CD4-positive, alpha-beta T cell (primary cell): Measurements from ENCODE around the gene SLC2A9. TPM values are rescaled to one million over a fixed set of nuclear protein-coding genes. Genes with fewer than 3 reads are reported as not detected.

Experiments
- ATAC-seq: fragments of 200-7000 bp; cut with Tn5 transposase; one replicate; pipeline ENCODE4 v1.10.0; 2022; ENCODE audit warnings: mild to moderate bottlenecking; ENCODE audit not compliant: poor library complexity
- CTCF ChIA-PET: fragments of 350-600 bp; sonication (Branson Sonifier 250); formaldehyde crosslinking; loops from one replicate; lab custom pipeline; 2021; ENCODE audit warnings: antibody characterized with exemption, inconsistent platforms; lab: Charles Lee
- POLR2A ChIA-PET: fragments of 350-600 bp; sonication (Branson Sonifier 250); formaldehyde crosslinking; loops from one replicate; lab custom pipeline; 2021; ENCODE audit warnings: antibody characterized with exemption, inconsistent platforms; lab: Charles Lee
- DNase-seq, 14 experiments: peaks; one replicate each; pipeline ENCODE4 v3.0.0-alpha.2; 2013 to 2020; ENCODE audit warnings: mixed read lengths in 2 of 14
- H3K27ac ChIP-seq, 2 donors: one replicate each; pipeline versions ENCODE4 v1.5.1 to v1.7.0; 2013; ENCODE audit warnings: low read length in 2 of 2, low read depth in 1 of 2, mild to moderate bottlenecking in 1 of 2
- H3K27me3 ChIP-seq, 2 experiments: 1 replicate in 1 of 2; 2 replicates in 1 of 2; pipeline versions ENCODE4 v1.6.1 to v1.7.0; 2013; ENCODE audit warnings: low read length in 2 of 2, control low read depth in 1 of 2, mild to moderate bottlenecking in 1 of 2, moderate library complexity in 1 of 2; ENCODE audit not compliant: insufficient read depth in 2 of 2, control insufficient read depth in 1 of 2
- H3K36me3 ChIP-seq: one replicate; pipeline ENCODE4 v1.6.1; 2013; ENCODE audit warnings: low read length, control low read depth; ENCODE audit not compliant: insufficient read depth
- H3K4me1 ChIP-seq: one replicate; pipeline ENCODE4 v1.6.1; 2013; ENCODE audit warnings: low read length, control low read depth; ENCODE audit not compliant: insufficient read depth
- H3K4me3 ChIP-seq: one replicate; pipeline ENCODE4 v1.5.1; 2013; ENCODE audit warnings: mild to moderate bottlenecking, low read length, moderate library complexity
- H3K9me3 ChIP-seq, 2 experiments: 1 replicate in 1 of 2; 2 replicates in 1 of 2; pipeline versions ENCODE4 v1.6.1 to v1.7.0; 2013; ENCODE audit warnings: low read length in 2 of 2, mild to moderate bottlenecking in 2 of 2, control low read depth in 1 of 2, moderate library complexity in 1 of 2; ENCODE audit not compliant: control insufficient read depth in 1 of 2, insufficient read depth in 1 of 2
- H3K27ac Mint-ChIP-seq: one replicate; pipeline ENCODE4 v1.8.0; 2020; ENCODE audit warnings: mixed read lengths
- H3K27me3 Mint-ChIP-seq: one replicate; pipeline ENCODE4 v1.8.0; 2021; ENCODE audit warnings: mixed read lengths
- H3K36me3 Mint-ChIP-seq: one replicate; pipeline ENCODE4 v1.8.0; 2021; ENCODE audit warnings: low read depth, mixed read lengths
- H3K4me1 Mint-ChIP-seq: one replicate; pipeline ENCODE4 v1.8.0; 2021; ENCODE audit warnings: low read depth, mixed read lengths
- H3K4me3 Mint-ChIP-seq: one replicate; pipeline ENCODE4 v1.8.0; 2020; ENCODE audit warnings: mild to moderate bottlenecking, mixed read lengths
- H3K9me3 Mint-ChIP-seq: one replicate; pipeline ENCODE4 v1.8.0; 2020; ENCODE audit warnings: mixed read lengths
- CTCF ChIP-seq: fragments of 200-600 bp; IDR thresholded peaks from one replicate; pipeline ENCODE4 v1.8.0; 2022; ENCODE audit warnings: antibody characterized with exemption, mild to moderate bottlenecking
- intact Hi-C, 2 experiments: fragments of 100-400 bp; cut with DNase I in 1 of 2; cut with micrococcal nuclease in 1 of 2; formaldehyde crosslinking; loops; one replicate each; pipeline versions ENCODE4 v1.15.1 to v1.9.0; 2023 to 2025; cut with DNase I, micrococcal nuclease
- total RNA-seq, 174 experiments: library from RNA in 2 of 174; stranded (reverse) in 2 of 174; gene quantifications; one replicate each; pipeline ENCODE4 v1.2.3 and lab custom pipeline; 2021 to 2026

SLC2A9 gene
- total RNA-seq, 2 experiments from 2014 or later: 2.2 to 3.6 TPM

GRCh38 chr4:9891056-9891455, 130.2 kb downstream of the SLC2A9 start:
- Mint-ChIP-seq H3K27ac (no peak overlapping the region), H3K27me3 (peaks cover 11% of the 10 kb centered on the region), H3K36me3 (no peaks in the 10 kb centered on the region), H3K9me3 (no peaks in the 10 kb centered on the region), H3K4me1 (no peaks in the 10 kb centered on the region), H3K4me3 (no peak overlapping the region)
- ATAC-seq: no peak
- TF ChIP-seq CTCF: no peak
- Histone ChIP-seq H3K27ac (no peak overlapping the region), H3K4me3 (no peak overlapping the region), H3K36me3 (no peaks in the 10 kb centered on the region), H3K9me3 (no peaks in the 10 kb centered on the region), H3K27me3 (peaks cover 0 to 3% of the 10 kb centered on the region in 2 experiments), H3K4me1 (no peaks in the 10 kb centered on the region)
- intact Hi-C loops: no loop called here
- DNase-seq: no peak
- ChIA-PET POLR2A (no interaction called here), CTCF (no interaction called here)

GRCh38 chr4:9889306-9889705, 132.0 kb downstream of the SLC2A9 start:
- no peak overlapping the region for H3K4me3 Mint-ChIP-seq
- no peaks in the 10 kb centered on the region for H3K36me3 Mint-ChIP-seq
- ChIA-PET POLR2A (no interaction called here), CTCF (no interaction called here)
- no peaks in the 10 kb centered on the region for H3K4me1 Mint-ChIP-seq
- peaks cover 11% of the 10 kb centered on the region for H3K27me3 Mint-ChIP-seq
- no peak for ATAC-seq
- TF ChIP-seq CTCF: no peak
- H3K9me3 Mint-ChIP-seq: no peaks in the 10 kb centered on the region
- Histone ChIP-seq H3K4me1 (no peaks in the 10 kb centered on the region), H3K36me3 (no peaks in the 10 kb centered on the region), H3K27me3 (peaks cover 0 to 3% of the 10 kb centered on the region in 2 experiments), H3K4me3 (no peak overlapping the region), H3K9me3 (no peaks in the 10 kb centered on the region), H3K27ac (no peak overlapping the region)
- intact Hi-C loops: no loop called here
- H3K27ac Mint-ChIP-seq: no peak overlapping the region
- DNase-seq: no peak

GRCh38 chr4:9885958-9886357, 135.3 kb downstream of the SLC2A9 start:
- no peak for ATAC-seq
- no peak overlapping the region for H3K27ac Mint-ChIP-seq
- intact Hi-C loops: no loop called here

More at GRCh38 chr4:9885958-9886357, 135.3 kb downstream of the SLC2A9 start:
- TF ChIP-seq CTCF: no peak
- Mint-ChIP-seq H3K27me3 (peaks cover 8% of the 10 kb centered on the region), H3K9me3 (no peaks in the 10 kb centered on the region), H3K4me3 (no peak overlapping the region), H3K4me1 (no peaks in the 10 kb centered on the region), H3K36me3 (no peaks in the 10 kb centered on the region)
- Histone ChIP-seq H3K36me3 (no peaks in the 10 kb centered on the region), H3K27ac (no peak overlapping the region), H3K27me3 (peaks cover 0 to 3% of the 10 kb centered on the region in 2 experiments), H3K4me1 (no peaks in the 10 kb centered on the region), H3K4me3 (no peak overlapping the region), H3K9me3 (no peaks in the 10 kb centered on the region)
- no peak for DNase-seq
- POLR2A ChIA-PET: no interaction called here
- CTCF ChIA-PET: no interaction called here
